GM23338 (cell line): ENCODE data around the gene PCCB. TPM values are rescaled to one million over a fixed set of nuclear protein-coding genes. Genes with fewer than 3 reads are reported as not detected.

Experiments
- ATAC-seq: fragments of 200-7000 bp; cut with Tn5 transposase; 3 replicates; pipeline ENCODE4 v1.9.1; 2020
- DNase-seq: peaks from one replicate; pipeline ENCODE4 v3.0.0-alpha.2; 2015; ENCODE audit warnings: low spot score
- H2AFZ ChIP-seq: fragments of 200-600 bp; sonication (generic); 2 replicates; pipeline ENCODE4 v1.8.0; 2016; ENCODE audit warnings: antibody characterized with exemption, mild to moderate bottlenecking, moderate library complexity
- H3F3A ChIP-seq: fragments of 200-600 bp; sonication (generic); replicated peaks from 2 replicates; pipeline ENCODE4 v1.8.0; 2017; ENCODE audit warnings: antibody characterized with exemption, mixed run types, low read depth
- H3K27ac ChIP-seq: fragments of 200-600 bp; sonication (generic); 2 replicates; pipeline ENCODE4 v1.6.1; 2016; ENCODE audit warnings: low read depth
- H3K27me3 ChIP-seq: fragments of 200-600 bp; sonication (generic); 2 replicates; pipeline ENCODE4 v1.8.0; 2016; ENCODE audit warnings: mild to moderate bottlenecking, mixed run types, moderate library complexity; ENCODE audit not compliant: insufficient read depth
- H3K36me3 ChIP-seq: fragments of 200-600 bp; sonication (generic); 2 replicates; pipeline ENCODE4 v1.8.0; 2016; ENCODE audit warnings: mild to moderate bottlenecking; ENCODE audit not compliant: insufficient read depth
- H3K4me1 ChIP-seq: fragments of 200-600 bp; sonication (generic); 2 replicates; pipeline ENCODE4 v1.8.0; 2016; ENCODE audit warnings: mild to moderate bottlenecking, moderate library complexity; ENCODE audit not compliant: insufficient read depth
- H3K4me2 ChIP-seq: fragments of 200-600 bp; sonication (generic); 2 replicates; pipeline ENCODE4 v1.7.1; 2017; ENCODE audit warnings: mixed run types
- H3K4me3 ChIP-seq: fragments of 200-600 bp; sonication (generic); 2 replicates; pipeline ENCODE4 v1.6.1; 2016; ENCODE audit warnings: mixed run types
- H3K79me2 ChIP-seq: fragments of 200-600 bp; sonication (generic); replicated peaks from 2 replicates; pipeline ENCODE4 v1.8.0; 2017; ENCODE audit warnings: mild to moderate bottlenecking; ENCODE audit not compliant: insufficient read depth
- H3K9me2 ChIP-seq: fragments of 200-600 bp; sonication (generic); 2 replicates; pipeline ENCODE4 v1.8.0; 2017; ENCODE audit not compliant: insufficient read depth
- H4K20me1 ChIP-seq: fragments of 200-600 bp; sonication (generic); replicated peaks from 2 replicates; pipeline ENCODE4 v1.8.0; 2017; ENCODE audit warnings: mild to moderate bottlenecking; ENCODE audit not compliant: insufficient read depth
- H3K27ac Mint-ChIP-seq: 2 replicates; pipeline ENCODE4 v1.8.0; 2020; ENCODE audit warnings: inconsistent platforms, mild to moderate bottlenecking, moderate library complexity, mixed read lengths
- H3K27me3 Mint-ChIP-seq: 3 replicates; pipeline ENCODE4 v1.8.0; 2022; ENCODE audit warnings: low read depth, mild to moderate bottlenecking, moderate library complexity, mixed read lengths, inconsistent platforms; ENCODE audit not compliant: insufficient read depth, poor library complexity
- H3K36me3 Mint-ChIP-seq: 3 replicates; pipeline ENCODE4 v1.8.0; 2021; ENCODE audit warnings: low read depth, mild to moderate bottlenecking, inconsistent platforms, moderate library complexity, mixed read lengths
- H3K4me1 Mint-ChIP-seq: 3 replicates; pipeline ENCODE4 v1.8.0; 2020; ENCODE audit warnings: mild to moderate bottlenecking, inconsistent platforms, mixed read lengths
- H3K4me3 Mint-ChIP-seq: 3 replicates; pipeline ENCODE4 v1.8.0; 2021; ENCODE audit warnings: moderate library complexity, mild to moderate bottlenecking, inconsistent platforms, mixed read lengths
- H3K9me3 Mint-ChIP-seq: 3 replicates; pipeline ENCODE4 v1.8.0; 2020; ENCODE audit warnings: moderate library complexity, mild to moderate bottlenecking, inconsistent platforms, mixed read lengths
- CREB1 ChIP-seq: fragments of 250-450 bp; sonication (Bioruptor Pico); IDR thresholded peaks from 2 replicates; pipeline ENCODE4 v1.5.0; 2020; ENCODE audit warnings: low read depth, mild to moderate bottlenecking, moderate library complexity
- CTCF ChIP-seq, 2 experiments: fragments of 200-600 bp in 1 of 2; sonication (generic) in 1 of 2; conservative IDR thresholded peaks; 2 replicates each; pipeline versions ENCODE4 v1.5.1 to v1.6.1; 2016 to 2017; ENCODE audit warnings: antibody characterized with exemption in 2 of 2, low read depth in 2 of 2, mild to moderate bottlenecking in 2 of 2, moderate library complexity in 1 of 2
- ETS1 ChIP-seq: IDR thresholded peaks from 2 replicates; pipeline ENCODE4 v1.6.1; 2016; ENCODE audit warnings: antibody characterized with exemption
- EZH2 ChIP-seq: fragments of 200-600 bp; sonication (generic); IDR thresholded peaks from one replicate; pipeline ENCODE4 v1.8.0; 2017; ENCODE audit warnings: antibody characterized with exemption, mild to moderate bottlenecking, low read depth; ENCODE audit not compliant: unreplicated experiment
- EZH2phosphoT487 ChIP-seq: fragments of 200-600 bp; sonication (generic); IDR thresholded peaks from one replicate; pipeline ENCODE4 v1.8.1; 2018; ENCODE audit warnings: antibody characterized with exemption; ENCODE audit not compliant: unreplicated experiment
- JUNB ChIP-seq: IDR thresholded peaks from one replicate; pipeline ENCODE4 v1.6.1; 2016; ENCODE audit warnings: antibody characterized with exemption; ENCODE audit not compliant: unreplicated experiment
- NANOG ChIP-seq: IDR thresholded peaks from 2 replicates; pipeline ENCODE4 v1.6.1; 2016; ENCODE audit warnings: antibody characterized with exemption, borderline replicate concordance
- POLR2AphosphoS5 ChIP-seq: IDR thresholded peaks from 2 replicates; pipeline ENCODE4 v1.6.1; 2016; ENCODE audit warnings: antibody characterized with exemption, low read depth
- REST ChIP-seq: IDR thresholded peaks from one replicate; pipeline ENCODE4 v1.6.1; 2018; ENCODE audit warnings: antibody characterized with exemption; ENCODE audit not compliant: unreplicated experiment
- STAT1 ChIP-seq: IDR thresholded peaks from one replicate; pipeline ENCODE4 v1.6.1; 2016; ENCODE audit warnings: antibody characterized with exemption; ENCODE audit not compliant: unreplicated experiment
- ZNF114 ChIP-seq: fragments of 250-450 bp; sonication (Bioruptor Pico); IDR thresholded peaks from 2 replicates; pipeline ENCODE4 v1.5.0; 2020; ENCODE audit warnings: mild to moderate bottlenecking, moderate library complexity
- ZNF331 ChIP-seq: fragments of 250-450 bp; sonication (Bioruptor Pico); IDR thresholded peaks from 2 replicates; pipeline ENCODE4 v1.5.0; 2020; ENCODE audit warnings: low read depth, mild to moderate bottlenecking, moderate library complexity
- ZNF462 ChIP-seq: fragments of 250-450 bp; sonication (Bioruptor Pico); IDR thresholded peaks from 2 replicates; pipeline ENCODE4 v1.5.0; 2020; ENCODE audit warnings: mild to moderate bottlenecking, moderate library complexity
- polyA plus RNA-seq: library from polyadenylated mRNA; unstranded; fragments of >200 nt; fragmentation: Nextera tagmentation; extraction: Ambion mirVana; gene quantifications from 2 replicates; pipeline ENCODE4 v1.2.1, GENCODE V29; 2016
- total RNA-seq: library from RNA; depleted of rRNA; stranded (reverse); fragments of >200 nt; shearing (Covaris generic); gene quantifications from 2 replicates; pipeline ENCODE4 v1.2.3, GENCODE V29; 2014

The PCCB gene
- total and polyA plus RNA-seq, 2 experiments from 2014 or later, result 42.7 to 76.8 TPM

GRCh38 chr3:136350132-136350531, 100.0 kb downstream of the PCCB start:
- Histone ChIP-seq H3K4me2 (no peak overlapping the region), H3F3A (no peaks in the 10 kb centered on the region), H2AFZ (no peak overlapping the region), H3K27me3 (no peaks in the 10 kb centered on the region), H3K27ac (no peak overlapping the region), H3K4me3 (no peak overlapping the region), H3K9me2 (no peaks in the 10 kb centered on the region), H3K79me2 (no peaks in the 10 kb centered on the region), H3K36me3 (no peaks in the 10 kb centered on the region), H4K20me1 (no peaks in the 10 kb centered on the region), H3K4me1 (no peaks in the 10 kb centered on the region; the same call in 1 of the 2 replicates)
- no peak for ATAC-seq
- 0 out of 3 replicates have a peak, but pooled peaks cover 4% of the 10 kb centered on the region for H3K36me3 Mint-ChIP-seq
- no peak overlapping the region for H3K4me3 Mint-ChIP-seq
- no peak overlapping the region for H3K27ac Mint-ChIP-seq
- no peaks in the 10 kb centered on the region; the same call in 2 of the 3 replicates for H3K9me3 Mint-ChIP-seq
- no peak for DNase-seq
- H3K4me1 Mint-ChIP-seq, result peaks cover 12% of the 10 kb centered on the region
- no peak for TF ChIP-seq ZNF331 (CRISPR knock-in tag)
- TF ChIP-seq JUNB, result no peak
- no peak for TF ChIP-seq EZH2phosphoT487
- no peak for TF ChIP-seq ETS1
- TF ChIP-seq ZNF114, result no peak
- no peak for TF ChIP-seq CREB1 (CRISPR knock-in tag)
- TF ChIP-seq CTCF (conservative IDR thresholded peaks at IDR 0.05; ENCODE audit: low read depth in 2 of 2), result no peak
- TF ChIP-seq ZNF462, result no peak
- TF ChIP-seq POLR2AphosphoS5, result no peak
- no peak for TF ChIP-seq NANOG
- no peak for TF ChIP-seq STAT1
- TF ChIP-seq REST, result no peak
- no peak for TF ChIP-seq EZH2
- peaks cover 1% of the 10 kb centered on the region for H3K27me3 Mint-ChIP-seq
